Measurements from ENCODE around the gene PPP1R3E.
"Not testable (repeated sequence)": the region's sequence is repeated elsewhere in the genome, so short reads cannot be mapped to it uniquely, and the experiment has no call there.

The PPP1R3E gene, protein sequence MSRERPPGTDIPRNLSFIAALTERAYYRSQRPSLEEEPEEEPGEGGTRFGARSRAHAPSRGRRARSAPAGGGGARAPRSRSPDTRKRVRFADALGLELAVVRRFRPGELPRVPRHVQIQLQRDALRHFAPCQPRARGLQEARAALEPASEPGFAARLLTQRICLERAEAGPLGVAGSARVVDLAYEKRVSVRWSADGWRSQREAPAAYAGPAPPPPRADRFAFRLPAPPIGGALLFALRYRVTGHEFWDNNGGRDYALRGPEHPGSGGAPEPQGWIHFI

DNA sequence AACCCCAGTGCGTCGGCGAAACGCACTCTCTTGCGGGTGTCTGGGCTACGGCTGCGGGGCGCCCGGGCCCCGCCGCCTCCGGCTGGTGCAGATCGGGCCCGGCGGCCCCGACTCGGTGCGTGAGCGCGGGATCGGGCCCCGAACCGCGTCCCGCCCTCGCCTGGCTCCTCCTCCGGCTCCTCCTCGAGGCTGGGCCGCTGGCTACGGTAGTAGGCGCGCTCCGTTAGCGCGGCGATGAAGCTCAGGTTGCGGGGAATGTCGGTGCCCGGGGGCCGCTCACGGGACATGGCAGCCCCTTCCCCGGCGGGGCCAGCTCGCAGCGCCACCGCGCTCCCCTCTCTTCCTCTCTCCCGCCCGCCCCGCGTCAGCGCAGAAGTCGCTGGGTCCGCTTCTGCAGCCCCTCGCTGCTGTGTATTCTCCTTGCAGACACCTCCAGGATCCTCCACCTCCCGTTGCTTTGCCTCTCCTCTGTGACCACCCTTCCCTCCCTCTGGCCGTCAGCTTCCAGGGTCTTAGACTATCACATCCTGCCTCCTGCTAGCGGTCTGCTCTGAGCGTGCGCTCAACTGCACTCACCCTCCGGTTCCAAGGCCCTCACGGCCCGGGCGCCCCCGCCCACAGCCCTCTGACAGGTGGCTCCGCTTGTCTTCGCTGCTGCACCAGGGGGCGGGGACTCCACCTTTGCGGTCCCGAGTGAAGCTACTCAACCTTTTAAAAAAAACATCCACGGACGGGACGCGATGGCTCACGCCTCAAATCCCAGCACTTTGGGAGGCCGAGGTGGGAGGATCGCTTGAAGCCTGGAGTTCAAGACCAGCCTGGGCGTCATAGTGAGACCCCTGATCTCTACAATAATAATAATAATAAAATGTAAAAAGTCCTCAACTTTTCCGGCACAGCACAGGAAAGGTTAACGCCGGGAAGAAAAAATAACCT is at the start of gene PPP1R3E:
Gene PPP1R3E, minus strand, starts transcription at position 570 of the 936 bp plus-strand sequence. Its CDS starts 283 bp downstream, at position 287.
- DNase-seq = peak; percentile 74

DNA sequence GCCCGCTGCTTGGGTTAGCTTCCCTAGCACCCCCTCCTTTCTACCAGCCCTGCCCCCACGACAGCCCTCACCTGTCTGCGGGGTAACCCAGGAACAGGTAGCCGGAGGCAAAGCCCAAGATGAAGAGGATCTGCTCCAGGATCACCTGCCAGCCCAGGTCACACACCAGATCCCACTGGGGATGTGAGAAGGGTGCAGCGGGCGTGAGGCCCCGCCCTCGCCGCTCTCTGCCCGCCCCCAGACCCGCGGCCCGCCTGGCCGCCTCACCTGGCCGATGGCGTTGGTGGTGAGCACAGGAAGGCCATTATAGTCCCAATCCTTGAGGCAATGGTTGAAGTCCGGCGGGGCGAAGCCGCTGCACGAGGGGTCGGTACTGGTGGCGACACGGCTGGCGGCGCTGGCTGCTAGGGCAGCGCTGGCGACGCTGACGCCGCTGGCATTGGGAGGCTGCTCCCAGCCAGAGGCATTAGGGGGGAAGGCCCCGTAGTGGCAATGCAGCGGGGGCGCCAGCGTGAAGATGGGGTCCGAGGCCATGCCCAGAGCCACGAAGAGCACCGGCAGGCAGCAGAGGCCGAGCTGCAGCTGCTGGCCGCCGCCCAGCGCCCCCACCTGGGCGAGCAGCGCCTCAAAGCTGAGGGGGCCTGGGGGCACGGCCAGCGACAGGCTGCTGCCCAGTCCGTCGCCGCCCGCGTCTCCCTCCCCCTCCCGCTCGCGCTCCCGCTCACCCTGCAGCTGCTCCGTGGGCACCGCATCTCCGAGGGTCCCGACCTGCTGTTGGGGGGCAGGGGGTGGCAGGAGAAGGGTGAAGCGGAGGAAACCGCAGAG is 49.2 kb upstream of the PPP1R3E start:
- DNase-seq = no peak

DNA sequence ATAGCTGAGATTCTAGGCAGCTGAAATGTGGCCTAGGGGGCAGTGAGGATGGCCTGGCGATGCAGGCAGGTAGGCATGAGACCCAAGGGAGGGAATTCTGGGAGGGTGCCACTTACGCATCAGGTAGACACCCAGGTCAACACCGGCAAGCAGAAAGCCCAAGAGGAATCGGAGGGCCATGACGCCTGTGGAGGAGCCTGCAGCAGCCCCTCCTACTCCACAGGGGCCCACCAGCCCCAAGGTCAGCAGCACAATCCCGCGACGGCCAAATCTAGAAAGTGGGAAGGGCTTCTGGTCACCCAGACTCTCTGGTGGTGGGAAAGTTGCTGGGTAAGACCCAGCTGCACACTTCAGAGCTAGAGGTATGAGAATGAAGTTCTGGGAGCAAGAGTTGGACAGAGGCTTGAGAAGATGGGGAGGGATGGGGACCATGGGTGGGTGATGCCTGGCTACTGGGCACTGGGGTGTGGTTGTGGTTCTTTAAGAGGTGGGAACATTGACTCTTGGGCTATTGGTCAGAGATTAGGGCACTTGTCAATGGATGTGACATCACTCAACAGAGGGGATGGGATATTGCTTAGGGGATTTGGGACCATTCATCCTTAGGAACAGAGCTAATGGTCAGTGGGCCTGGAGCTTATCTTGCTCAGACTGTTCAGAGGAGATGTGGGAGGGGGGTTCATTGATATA is 46.6 kb upstream of the PPP1R3E start:
- DNase-seq = no peak

DNA sequence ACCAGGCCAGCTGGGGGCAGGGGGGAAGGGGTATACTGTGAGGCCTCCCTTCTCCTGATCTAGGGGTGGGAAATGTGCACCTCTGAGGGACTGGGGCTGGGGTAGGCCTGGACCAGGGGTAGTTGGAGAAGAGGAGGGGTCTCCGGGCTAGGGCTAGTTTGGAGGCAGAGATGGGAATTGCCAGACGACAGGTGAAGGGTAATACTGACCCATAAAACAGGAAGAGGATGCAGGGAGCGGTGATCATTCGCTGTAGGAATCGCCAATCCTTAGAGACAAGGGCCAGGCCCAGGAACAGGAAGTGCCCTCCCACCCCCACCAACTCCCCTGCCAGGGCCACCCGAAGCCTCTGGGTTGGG is 45.6 kb upstream of the PPP1R3E start:
- no peak for DNase-seq

DNA sequence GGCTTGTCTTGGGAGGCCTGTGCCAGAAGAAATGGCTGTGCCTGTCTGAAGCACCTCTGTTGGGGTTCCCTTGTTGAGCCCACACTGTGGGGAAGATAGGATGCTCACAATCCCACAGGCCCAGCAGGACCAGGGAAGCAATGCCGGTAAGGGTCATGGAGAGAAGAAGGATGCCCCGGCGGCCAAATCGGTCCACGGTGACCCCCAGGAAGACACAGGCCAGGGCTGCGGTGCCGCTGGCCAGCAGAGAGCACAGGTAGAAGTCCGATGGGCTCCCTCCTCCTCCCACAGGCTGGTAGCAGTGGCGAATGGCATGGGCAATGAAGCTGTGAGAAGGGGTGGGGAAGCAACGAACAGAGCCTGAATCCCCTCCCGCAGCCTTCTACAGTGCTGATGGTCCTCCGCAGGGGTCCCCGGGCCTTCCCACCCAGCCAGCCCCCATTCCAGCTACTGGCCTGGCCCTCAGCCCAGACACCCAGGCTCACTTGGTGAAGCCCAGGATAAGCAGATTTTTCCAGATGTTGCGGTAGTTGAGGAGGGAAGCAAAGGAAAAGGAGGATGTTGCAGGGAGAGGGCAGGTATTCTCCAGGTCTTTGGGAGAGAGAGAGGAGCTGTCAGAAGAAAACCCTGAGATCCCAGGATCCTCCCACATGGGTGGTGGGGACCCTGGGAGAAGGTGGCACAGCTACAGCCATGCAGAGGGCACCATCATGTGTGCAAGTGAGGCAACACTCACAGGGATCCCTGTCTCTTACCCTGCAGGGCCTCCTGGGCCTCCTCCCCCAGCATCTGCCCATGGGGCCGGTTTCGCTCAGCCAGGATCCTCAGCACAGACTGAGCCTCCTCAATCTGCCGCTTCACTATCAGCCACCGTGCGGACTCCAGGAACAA is 45.0 kb upstream of the PPP1R3E start:
- DNase-seq = no peak

DNA sequence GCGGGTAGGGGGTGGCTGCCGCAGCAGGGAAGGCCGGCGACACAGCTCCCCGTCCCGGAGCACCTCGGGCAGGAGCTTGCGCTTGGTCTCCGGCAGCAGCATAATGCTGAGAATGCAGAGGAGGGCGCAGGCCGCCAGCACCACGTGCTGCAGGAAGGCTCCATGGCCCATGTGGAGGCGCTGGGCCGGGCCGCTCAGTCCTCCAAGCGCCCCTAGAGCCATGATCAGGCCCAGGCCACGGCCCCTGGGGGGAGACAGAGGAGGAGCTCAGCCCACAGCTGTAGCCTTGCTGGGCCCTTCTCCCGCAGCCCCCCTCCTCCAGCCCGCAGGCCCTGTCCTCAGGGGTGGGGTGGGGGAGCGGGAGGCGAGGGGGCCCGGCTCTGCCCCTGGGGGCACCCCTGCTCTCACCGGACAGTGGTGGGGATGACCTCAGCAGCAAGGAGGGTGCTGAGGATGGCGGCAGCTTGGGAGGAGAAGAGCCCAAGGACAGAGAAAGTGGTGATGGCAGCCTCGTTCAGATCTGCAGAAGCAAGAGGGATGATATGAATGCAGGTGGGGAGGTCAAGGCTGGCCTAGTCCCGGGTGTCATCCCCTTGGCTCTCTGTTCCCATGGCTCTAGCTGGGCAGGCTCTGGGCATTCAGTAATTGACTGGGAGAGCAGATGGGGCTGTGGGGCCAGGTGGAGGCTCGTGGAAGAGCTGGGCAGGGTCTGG is 44.2 kb upstream of the PPP1R3E start:
- DNase-seq = no peak

DNA sequence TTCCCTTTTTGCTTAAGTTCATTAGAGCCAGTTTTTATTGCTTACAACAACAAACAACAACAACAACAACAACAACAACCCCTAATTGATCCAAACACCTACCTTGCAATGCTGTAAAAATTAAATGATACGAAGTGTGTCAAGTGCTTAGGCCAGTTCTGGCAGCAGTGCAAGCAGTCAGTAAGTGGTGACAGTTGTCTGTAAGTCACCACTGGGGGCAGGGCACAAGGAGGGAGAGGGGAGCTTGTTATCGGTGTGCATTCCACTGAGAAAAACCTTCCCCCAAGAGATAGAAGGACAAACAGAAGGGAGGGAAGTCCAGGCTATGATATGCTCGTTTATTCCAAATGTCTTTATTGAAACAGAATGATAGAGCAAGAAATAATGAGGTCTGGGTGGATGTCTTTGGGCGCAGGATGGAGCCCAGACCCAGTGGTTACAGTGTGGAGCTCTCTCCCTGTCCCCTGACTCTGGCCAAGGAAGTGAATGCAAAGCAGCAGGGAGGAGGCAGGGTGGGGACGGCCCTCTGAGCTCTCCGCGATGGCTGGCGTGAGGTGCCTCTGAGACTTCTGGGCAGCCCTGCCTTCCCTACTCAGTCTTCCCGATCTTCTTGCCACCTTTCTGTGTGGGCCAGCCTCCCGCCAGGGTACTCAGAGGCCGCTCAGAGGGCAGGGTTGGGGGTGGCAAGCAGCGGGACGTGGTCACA is 43.5 kb upstream of the PPP1R3E start:
- DNase-seq = no peak

DNA sequence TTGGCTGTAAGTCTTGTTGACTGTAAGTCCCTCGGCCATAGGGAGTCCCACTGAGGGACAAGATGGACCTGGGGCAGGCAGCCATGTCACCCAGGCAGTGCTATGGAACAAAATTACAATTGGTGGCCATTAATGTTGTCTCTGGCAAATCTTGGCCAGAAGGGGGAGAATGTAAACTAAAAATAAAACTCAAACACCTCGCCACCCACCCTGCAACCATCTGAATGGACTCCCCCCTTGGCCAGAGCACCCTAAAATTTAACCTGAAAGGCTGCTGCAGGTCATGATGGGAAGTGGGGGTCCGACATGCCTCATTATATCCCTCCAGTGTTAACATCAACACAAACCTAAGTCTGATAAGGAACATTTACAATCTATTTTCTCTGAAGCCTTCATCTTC is 41.8 kb upstream of the PPP1R3E start:
- no peak for DNase-seq

DNA sequence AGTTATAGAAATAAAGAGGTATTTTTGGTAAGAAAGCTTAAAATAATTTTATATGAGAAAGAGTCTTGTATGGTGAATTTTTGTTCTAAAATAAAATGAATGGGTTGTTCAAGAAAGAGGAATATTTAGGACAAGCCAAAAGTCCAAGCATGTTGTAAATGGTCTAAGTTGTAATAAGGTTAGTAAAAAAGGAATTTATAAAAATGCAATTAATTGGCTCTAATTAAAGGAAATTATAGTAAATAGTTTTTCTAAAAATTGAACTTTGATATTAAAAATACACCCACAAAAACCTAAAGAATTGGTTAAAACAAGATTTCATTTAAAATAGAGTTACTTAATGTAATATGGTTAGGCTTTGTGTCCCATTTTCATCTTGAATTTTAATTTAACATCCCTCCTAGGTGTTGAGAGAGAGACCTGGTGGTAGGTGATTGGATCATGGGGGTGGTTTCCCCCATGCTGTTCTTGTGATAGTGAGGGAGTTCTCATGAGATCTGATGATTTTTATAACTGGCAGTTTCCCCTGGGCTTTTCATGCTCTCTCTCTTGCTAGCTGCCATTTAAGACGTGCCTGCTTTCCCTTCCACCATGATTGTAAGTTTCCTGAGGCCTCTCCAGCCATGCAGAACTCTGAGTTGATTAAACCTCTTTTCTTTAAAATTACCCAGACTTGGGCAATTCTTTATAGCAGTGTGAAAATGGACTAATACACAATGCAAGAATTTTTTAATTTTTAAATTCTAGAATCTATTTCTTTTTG is 37.0 kb upstream of the PPP1R3E start:
- DNase-seq = no peak

DNA sequence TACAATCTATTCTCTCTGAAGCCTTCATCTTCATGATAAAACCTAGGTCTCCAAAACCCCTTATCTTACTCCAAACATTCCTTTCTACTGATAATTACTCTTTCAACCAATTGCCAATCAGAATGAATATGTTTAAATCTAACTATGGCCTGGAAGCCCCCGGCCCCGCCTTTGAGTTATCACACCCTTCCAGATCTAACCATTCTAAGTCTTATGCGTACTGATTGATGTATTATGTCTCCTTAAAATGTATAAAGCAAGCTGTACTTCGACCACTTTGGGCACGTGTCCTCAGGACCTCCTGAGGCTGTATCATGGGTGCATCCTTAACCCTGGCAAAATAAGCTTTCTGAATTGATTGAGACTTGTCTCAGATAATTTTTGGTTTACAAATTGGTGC is 33.0 kb upstream of the PPP1R3E start:
- DNase-seq = peak; percentile 32

DNA sequence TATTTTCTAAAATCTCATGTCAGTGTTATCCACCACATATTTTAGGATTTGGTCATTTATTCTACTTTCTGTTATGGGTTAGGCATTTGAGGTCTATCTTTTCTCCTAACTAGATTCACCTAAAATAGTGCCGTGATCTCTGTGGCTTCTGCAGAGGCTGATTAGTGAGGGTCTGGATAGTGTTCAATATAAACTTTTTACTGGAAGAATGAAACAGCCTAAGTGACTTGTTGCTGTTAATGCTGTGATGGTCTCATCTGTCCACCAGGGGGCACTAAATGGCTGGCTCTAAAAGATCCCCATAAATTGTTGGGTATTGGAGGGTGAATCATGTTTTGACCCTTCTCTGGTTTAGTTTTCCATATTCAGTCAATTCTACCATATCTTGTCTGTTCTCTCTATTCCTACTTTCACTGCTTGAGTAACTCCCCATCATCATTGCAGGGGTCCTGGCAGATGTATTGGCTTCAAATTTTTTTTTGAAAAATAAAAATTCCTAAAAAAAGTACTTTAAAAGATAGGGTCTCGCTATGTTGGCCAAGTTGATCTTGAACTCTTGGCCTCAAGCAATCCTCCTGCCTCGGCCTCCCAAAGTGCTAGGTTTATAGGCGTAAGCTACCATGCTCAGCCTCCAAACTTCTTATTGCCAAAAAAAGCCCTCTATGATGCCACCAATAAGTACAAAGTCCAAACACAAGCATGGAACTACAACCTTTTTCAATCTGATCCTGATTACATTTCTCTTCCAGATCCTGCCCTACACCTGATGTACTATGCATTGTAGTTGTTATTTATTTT is 25.5 kb upstream of the PPP1R3E start:
- DNase-seq = peak; percentile 86

DNA sequence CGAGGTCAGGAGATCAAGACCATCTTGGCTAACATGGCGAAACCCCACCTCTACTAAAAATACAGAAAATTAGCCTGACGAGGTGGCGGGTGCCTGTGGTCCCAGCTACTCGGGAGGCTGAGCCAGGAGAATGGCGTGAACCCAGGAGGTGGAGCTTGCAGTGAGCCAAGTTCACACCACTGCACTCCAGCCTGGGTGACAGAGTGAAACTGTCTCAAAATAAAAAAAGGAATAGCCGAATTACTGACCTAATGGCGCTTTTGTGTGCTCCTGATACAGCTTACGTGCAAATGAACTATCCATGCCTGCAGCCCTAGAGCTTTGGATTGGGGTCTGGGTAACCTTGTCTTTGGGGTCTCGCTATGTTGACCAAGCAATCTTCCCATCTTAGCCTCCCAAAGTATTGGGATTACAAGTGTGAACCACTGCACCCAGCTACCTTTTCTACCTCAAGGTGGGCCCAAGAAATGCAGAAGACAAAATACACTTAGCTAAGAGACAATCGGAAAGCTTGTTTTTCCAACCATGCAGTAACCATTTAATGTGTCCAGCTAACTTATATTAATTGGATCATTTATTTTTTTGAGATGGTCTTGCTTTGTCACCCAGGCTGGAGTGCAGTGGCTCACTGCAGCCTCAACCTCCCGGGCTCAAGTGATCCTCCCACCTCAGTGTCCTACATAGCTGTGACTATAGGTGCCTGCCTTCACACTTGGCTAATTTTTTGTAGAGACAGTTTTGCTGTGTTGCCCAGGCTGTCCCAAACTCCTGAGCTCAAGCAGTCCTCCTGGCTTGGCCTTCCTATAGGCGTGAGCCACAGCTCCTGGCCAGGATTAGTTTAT is 24.1 kb upstream of the PPP1R3E start:
- no peak for DNase-seq

DNA sequence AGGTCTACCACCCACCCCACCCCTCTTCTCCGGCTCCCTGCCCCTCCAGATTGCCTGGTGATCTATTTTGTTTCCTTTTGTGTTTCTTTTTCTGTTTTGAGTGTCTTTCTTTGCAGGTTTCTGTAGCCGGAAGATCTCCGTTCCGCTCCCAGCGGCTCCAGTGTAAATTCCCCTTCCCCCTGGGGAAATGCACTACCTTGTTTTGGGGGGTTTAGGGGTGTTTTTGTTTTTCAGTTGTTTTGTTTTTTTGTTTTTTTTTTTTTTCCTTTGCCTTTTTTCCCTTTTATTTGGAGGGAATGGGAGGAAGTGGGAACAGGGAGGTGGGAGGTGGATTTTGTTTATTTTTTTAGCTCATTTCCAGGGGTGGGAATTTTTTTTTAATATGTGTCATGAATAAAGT is 23.1 kb upstream of the PPP1R3E start:
- not testable (repeated sequence) for DNase-seq

DNA sequence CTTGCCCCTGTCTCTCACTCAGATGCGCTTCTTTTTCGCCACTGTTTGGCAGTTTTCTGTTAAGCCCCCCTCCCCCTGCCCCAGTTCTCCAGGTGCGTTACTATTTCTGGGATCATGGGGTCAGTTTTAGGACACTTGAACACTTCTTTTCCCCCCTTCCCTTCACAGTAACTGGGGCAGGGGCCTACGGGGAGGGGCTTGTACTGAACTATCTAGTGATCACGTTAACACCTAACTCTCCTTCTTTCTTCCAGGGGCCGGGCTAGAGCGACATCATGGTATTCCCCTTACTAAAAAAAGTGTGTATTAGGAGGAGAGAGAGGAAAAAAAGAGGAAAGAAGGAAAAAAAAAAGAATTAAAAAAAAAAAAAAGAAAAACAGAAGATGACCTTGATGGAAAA is 22.3 kb upstream of the PPP1R3E start:
- DNase-seq = no peak

DNA sequence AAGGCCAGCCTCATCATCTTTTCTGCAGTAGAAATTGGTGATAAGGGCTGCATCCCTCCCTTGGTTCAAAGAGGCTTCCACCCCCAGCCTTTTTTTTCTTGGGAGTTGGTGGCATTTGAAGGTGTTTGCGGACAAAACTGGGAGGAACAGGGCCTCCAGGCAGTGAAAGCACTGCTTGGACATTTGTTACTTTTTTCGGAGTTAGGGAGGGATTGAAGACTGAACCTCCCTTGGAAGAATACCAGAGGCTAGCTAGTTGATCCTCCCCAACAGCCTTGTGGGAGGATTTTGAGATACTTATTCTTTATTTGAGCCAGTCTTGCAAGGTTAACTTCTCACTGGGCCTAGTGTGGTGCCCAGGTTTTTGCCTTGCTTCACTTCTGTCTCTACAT is 21.8 kb upstream of the PPP1R3E start:
- DNase-seq = no peak

DNA sequence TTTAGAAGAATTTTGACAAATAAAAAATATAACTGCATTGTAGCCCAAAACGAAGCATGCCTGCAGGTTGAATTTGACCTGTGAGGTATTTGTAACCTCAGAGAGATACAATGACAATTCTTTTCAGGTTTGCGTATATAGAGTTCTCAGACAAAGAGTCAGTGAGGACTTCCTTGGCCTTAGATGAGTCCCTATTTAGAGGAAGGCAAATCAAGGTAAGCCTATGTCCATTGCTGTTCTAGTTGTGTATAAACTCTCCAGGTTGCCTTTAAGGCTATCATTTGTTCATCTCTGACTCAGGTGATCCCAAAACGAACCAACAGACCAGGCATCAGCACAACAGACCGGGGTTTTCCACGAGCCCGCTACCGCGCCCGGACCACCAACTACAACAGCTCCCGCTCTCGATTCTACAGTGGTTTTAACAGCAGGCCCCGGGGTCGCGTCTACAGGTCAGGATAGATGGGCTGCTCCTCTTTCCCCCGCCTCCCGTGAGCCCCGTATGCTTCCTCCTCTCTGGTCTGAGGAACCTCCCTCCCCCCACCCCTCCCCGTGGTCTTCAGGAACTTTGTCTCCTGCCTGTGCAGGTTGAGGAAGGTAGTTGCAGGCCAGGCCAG is 21.3 kb upstream of the PPP1R3E start:
- no peak for DNase-seq

Data from hematopoietic multipotent progenitor cell treated with erythropoietin and hydrocortisone succinate and interleukin-3 and kit ligand, for 8 days (in vitro differentiated cells).